ENCODE measurements around the gene TMEM52. TPM values are rescaled to one million over a fixed set of nuclear protein-coding genes. Genes with fewer than 3 reads are reported as not detected.

The TMEM52 gene
- polyA plus RNA-seq, 1 of the 3 experiments (the other 2 are of a cell fraction), result 4.8 TPM

DNA sequence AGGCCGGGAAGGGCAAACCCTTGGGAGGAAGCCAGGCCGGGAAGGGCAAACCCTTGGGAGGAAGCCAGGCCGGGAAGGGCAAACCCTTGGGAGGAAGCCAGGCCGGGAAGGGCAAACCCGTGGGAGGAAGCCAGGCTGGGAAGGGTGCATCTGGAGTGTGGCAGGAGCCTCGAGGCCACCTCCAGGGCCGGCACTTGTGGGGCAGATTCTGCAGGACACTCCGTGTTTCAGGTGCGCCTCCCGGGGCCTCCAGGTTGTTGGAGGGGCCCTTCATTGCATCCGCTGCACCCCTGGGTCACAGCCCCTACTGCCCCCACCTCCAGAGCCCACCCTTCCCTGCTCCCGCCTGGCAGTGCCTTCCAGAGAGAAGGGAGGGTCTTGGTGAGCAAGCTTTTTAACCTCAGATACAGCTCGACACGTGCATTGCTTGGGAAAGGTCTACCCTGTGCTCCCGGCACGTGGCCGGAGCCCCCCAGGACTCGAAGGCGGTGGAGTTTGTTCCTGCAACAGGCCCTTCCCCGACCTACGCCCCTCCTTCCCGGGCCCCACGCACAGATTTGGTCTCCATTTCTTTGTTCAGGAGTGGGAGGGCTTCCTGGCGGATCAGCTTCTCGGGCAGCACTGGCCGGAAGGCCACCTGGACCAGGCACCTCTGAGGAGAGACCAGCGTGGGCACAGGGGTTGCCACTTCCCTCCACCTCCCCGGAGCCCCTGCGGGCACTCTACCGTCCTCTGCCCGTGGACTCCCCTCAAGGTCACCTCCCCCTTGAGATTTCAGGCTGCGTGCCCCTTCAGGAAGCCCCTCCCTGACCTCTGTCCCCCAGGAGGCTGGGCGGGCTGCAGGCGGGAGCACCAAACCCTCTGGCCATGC, 9.4 kb upstream of the TMEM52 start (continued):
- TF ChIP-seq, protein P1, sequence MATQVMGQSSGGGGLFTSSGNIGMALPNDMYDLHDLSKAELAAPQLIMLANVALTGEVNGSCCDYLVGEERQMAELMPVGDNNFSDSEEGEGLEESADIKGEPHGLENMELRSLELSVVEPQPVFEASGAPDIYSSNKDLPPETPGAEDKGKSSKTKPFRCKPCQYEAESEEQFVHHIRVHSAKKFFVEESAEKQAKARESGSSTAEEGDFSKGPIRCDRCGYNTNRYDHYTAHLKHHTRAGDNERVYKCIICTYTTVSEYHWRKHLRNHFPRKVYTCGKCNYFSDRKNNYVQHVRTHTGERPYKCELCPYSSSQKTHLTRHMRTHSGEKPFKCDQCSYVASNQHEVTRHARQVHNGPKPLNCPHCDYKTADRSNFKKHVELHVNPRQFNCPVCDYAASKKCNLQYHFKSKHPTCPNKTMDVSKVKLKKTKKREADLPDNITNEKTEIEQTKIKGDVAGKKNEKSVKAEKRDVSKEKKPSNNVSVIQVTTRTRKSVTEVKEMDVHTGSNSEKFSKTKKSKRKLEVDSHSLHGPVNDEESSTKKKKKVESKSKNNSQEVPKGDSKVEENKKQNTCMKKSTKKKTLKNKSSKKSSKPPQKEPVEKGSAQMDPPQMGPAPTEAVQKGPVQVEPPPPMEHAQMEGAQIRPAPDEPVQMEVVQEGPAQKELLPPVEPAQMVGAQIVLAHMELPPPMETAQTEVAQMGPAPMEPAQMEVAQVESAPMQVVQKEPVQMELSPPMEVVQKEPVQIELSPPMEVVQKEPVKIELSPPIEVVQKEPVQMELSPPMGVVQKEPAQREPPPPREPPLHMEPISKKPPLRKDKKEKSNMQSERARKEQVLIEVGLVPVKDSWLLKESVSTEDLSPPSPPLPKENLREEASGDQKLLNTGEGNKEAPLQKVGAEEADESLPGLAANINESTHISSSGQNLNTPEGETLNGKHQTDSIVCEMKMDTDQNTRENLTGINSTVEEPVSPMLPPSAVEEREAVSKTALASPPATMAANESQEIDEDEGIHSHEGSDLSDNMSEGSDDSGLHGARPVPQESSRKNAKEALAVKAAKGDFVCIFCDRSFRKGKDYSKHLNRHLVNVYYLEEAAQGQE (IDR thresholded peaks at IDR 0.05; ENCODE audit: low read depth, low read length), result no peak
- TF ChIP-seq RXRA (IDR thresholded peaks at IDR 0.05; ENCODE audit: borderline replicate concordance, low read depth), result no peak
- TF ChIP-seq RAD21 (IDR thresholded peaks at IDR 0.05; ENCODE audit: low read length), result no peak
- TF ChIP-seq FOXM1 (IDR thresholded peaks at IDR 0.05; ENCODE audit: low read depth), result no peak
- no peak for TF ChIP-seq JUND (IDR thresholded peaks at IDR 0.05)
- TF ChIP-seq, protein P2, sequence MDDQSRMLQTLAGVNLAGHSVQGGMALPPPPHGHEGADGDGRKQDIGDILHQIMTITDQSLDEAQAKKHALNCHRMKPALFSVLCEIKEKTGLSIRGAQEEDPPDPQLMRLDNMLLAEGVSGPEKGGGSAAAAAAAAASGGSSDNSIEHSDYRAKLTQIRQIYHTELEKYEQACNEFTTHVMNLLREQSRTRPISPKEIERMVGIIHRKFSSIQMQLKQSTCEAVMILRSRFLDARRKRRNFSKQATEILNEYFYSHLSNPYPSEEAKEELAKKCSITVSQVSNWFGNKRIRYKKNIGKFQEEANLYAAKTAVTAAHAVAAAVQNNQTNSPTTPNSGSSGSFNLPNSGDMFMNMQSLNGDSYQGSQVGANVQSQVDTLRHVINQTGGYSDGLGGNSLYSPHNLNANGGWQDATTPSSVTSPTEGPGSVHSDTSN (IDR thresholded peaks at IDR 0.05), result no peak
- no peak for TF ChIP-seq RFX5 (IDR thresholded peaks at IDR 0.05; ENCODE audit: low read length)
- TF ChIP-seq, protein P3, sequence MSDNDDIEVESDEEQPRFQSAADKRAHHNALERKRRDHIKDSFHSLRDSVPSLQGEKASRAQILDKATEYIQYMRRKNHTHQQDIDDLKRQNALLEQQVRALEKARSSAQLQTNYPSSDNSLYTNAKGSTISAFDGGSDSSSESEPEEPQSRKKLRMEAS (IDR thresholded peaks at IDR 0.05; ENCODE audit: low read depth), result no peak

DNA sequence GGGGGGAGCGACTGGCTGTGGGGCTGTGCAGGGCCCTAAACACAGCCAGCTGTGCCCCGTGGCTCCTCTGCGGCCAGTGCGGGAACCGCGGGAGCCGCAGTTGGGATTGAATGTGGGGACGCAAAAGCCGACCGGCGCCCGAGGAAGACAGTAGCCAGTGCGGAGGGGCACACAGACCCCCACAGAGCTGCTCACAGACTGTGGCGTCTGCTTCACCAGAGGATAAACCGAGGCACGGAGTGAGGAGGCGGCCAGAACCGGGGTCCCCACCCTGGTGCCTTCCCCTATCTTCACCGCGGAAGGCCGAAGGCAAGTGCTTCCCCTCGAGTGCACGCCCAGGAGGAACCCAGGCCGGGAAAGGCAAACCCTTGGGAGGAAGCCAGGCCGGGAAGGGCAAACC, 8.7 kb upstream of the TMEM52 start:
- Histone ChIP-seq H3K4me1 (ENCODE audit: control insufficient read depth in 1 of 2, insufficient read depth in 2 of 2, low read depth in 1 of 2, low read length in 1 of 2) (no peaks in the 10 kb centered on the region), H3K9me2 (no peaks in the 10 kb centered on the region), H3K27ac (ENCODE audit: low read depth in 2 of 2, low read length in 1 of 2) (no peak overlapping the region), H4K20me1 (ENCODE audit: insufficient read depth) (no peaks in the 10 kb centered on the region), H3K27me3 (ENCODE audit: insufficient read depth) (no peaks in the 10 kb centered on the region), H3K4me2 (no peak overlapping the region), H3K9me3 (no peaks in the 10 kb centered on the region), H3K4me3 (ENCODE audit: low read depth in 2 of 2, low read length in 1 of 2) (no peak overlapping the region), H3K79me2 (ENCODE audit: insufficient read depth) (no peaks in the 10 kb centered on the region), H3K9ac (no peak overlapping the region), H3F3A (replicated peaks; ENCODE audit: insufficient read depth) (no peaks in the 10 kb centered on the region), H2AFZ (ENCODE audit: low read depth) (no peak overlapping the region), H3K36me3 (replicated peaks in 1 of 2; ENCODE audit: control insufficient read depth in 1 of 2, insufficient read depth in 2 of 2, low read length in 1 of 2) (no peaks in the 10 kb centered on the region)
- 100% methylated on average over 8 of the region's 25 CpGs for WGBS (ENCODE audit: low lambda C conversion rate)
- ChIA-PET CTCF (interaction anchor here (1.0 to 1.4 kb wide), 3 partner anchors 16 to 117 kb away, joined by 4 to 13 read pairs (median 8); no protein-coding TSS in a partner anchor), POLR2A (no interaction called here)
- no peak for DNase-seq
- TF ChIP-seq ELF1 (IDR thresholded peaks at IDR 0.05) (no peak), JUND (IDR thresholded peaks at IDR 0.05) (no peak), EZH2phosphoT487 (IDR thresholded peaks at IDR 0.05; ENCODE audit: borderline replicate concordance, low read depth) (no peak), EP300 (IDR thresholded peaks at IDR 0.05; ENCODE audit: borderline replicate concordance in 1 of 2, low read depth in 1 of 2, low read length in 1 of 2) (no peak), MXI1 (IDR thresholded peaks at IDR 0.05; ENCODE audit: low read depth, low read length) (no peak), GATA2 (CRISPR knock-in tag; IDR thresholded peaks at IDR 0.05) (no peak), RXRA (IDR thresholded peaks at IDR 0.05; ENCODE audit: borderline replicate concordance, low read depth) (no peak), NFIC (IDR thresholded peaks at IDR 0.05; ENCODE audit: borderline replicate concordance) (no peak), FOXJ3 (CRISPR knock-in tag; IDR thresholded peaks at IDR 0.05) (no peak), GABPA (IDR thresholded peaks at IDR 0.05; ENCODE audit: low read depth) (no peak), MEF2A (IDR thresholded peaks at IDR 0.05; ENCODE audit: borderline replicate concordance, low read depth) (no peak), TAF1 (IDR thresholded peaks at IDR 0.05; ENCODE audit: borderline replicate concordance, low read depth, low read length) (no peak), SMC3 (IDR thresholded peaks at IDR 0.05; ENCODE audit: low read depth, low read length) (no peak), FOXM1 (IDR thresholded peaks at IDR 0.05; ENCODE audit: low read depth) (no peak)
- TF ChIP-seq, protein P4, sequence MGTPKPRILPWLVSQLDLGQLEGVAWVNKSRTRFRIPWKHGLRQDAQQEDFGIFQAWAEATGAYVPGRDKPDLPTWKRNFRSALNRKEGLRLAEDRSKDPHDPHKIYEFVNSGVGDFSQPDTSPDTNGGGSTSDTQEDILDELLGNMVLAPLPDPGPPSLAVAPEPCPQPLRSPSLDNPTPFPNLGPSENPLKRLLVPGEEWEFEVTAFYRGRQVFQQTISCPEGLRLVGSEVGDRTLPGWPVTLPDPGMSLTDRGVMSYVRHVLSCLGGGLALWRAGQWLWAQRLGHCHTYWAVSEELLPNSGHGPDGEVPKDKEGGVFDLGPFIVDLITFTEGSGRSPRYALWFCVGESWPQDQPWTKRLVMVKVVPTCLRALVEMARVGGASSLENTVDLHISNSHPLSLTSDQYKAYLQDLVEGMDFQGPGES (IDR thresholded peaks at IDR 0.05; ENCODE audit: low read depth, low read length), result no peak
- TF ChIP-seq, protein P1 (IDR thresholded peaks at IDR 0.05; ENCODE audit: low read depth, low read length), result no peak
- TF ChIP-seq, protein P3 (IDR thresholded peaks at IDR 0.05; ENCODE audit: low read depth), result no peak

Measured in SK-N-SH (cell line).